T-helper 22 cell (primary cell): ENCODE data around the gene VPS41.
"Not testable (repeated sequence)": the region's sequence is repeated elsewhere in the genome, so short reads cannot be mapped to it uniquely, and the experiment has no call there.

Experiments used
- DNase-seq: peaks from one replicate; pipeline ENCODE4 v3.0.0-alpha.2; 2020; ENCODE audit warnings: low read depth

VPS41 gene

GRCh38 chr7:38854947-38855346 is 54.0 kb downstream of the VPS41 start:
- not testable (repeated sequence) for DNase-seq

GRCh38 chr7:38851321-38851720 is 57.7 kb downstream of the VPS41 start:
- DNase-seq = no peak

GRCh38 chr7:38846280-38846679 is 62.7 kb downstream of the VPS41 start:
- DNase-seq = no peak

GRCh38 chr7:38844952-38845563 is 63.9 kb downstream of the VPS41 start:
- no peak for DNase-seq

- no peak for DNase-seq
Observed at GRCh38 chr7:38842746-38843145, 66.2 kb downstream of the VPS41 start.

GRCh38 chr7:38840736-38841460 is 68.1 kb downstream of the VPS41 start:
- no peak for DNase-seq

GRCh38 chr7:38839851-38840250 is 69.1 kb downstream of the VPS41 start:
- no peak for DNase-seq

GRCh38 chr7:38838725-38839385 is 70.1 kb downstream of the VPS41 start:
- no peak for DNase-seq

GRCh38 chr7:38834357-38834756 is 74.6 kb downstream of the VPS41 start:
- DNase-seq = no peak

- DNase-seq = no peak
Observed at GRCh38 chr7:38833329-38833728, 75.7 kb downstream of the VPS41 start.

- DNase-seq = no peak
Observed at GRCh38 chr7:38831259-38831996, 77.6 kb downstream of the VPS41 start.

GRCh38 chr7:38830826-38831225 is 78.2 kb downstream of the VPS41 start:
- DNase-seq = no peak

- no peak for DNase-seq
Observed at GRCh38 chr7:38829488-38830165, 79.4 kb downstream of the VPS41 start.

GRCh38 chr7:38828026-38828425 is 81.0 kb downstream of the VPS41 start:
- no peak for DNase-seq

- DNase-seq = no peak
Observed at GRCh38 chr7:38825721-38826440, 83.1 kb downstream of the VPS41 start.

- DNase-seq = no peak
Observed at GRCh38 chr7:38824948-38825347, 84.0 kb downstream of the VPS41 start.

GRCh38 chr7:38822549-38822948 is 86.4 kb downstream of the VPS41 start:
- no peak for DNase-seq

- DNase-seq = no peak
Observed at GRCh38 chr7:38820571-38820970, 88.4 kb downstream of the VPS41 start.

GRCh38 chr7:38819463-38819862 is 89.5 kb downstream of the VPS41 start:
- no peak for DNase-seq

GRCh38 chr7:38817526-38817925 is 91.5 kb downstream of the VPS41 start:
- DNase-seq = no peak

GRCh38 chr7:38813768-38814167 is 95.2 kb downstream of the VPS41 start:
- DNase-seq = no peak
